Measurements from ENCODE around the gene OR4D11. TPM values are rescaled to one million over a fixed set of nuclear protein-coding genes. Genes with fewer than 3 reads are reported as not detected.
"Not testable (repeated sequence)": the region's sequence is repeated elsewhere in the genome, so short reads cannot be mapped to it uniquely, and the experiment has no call there.

The OR4D11 gene
- total and polyA plus RNA-seq, 7 donors: not detected

DNA sequence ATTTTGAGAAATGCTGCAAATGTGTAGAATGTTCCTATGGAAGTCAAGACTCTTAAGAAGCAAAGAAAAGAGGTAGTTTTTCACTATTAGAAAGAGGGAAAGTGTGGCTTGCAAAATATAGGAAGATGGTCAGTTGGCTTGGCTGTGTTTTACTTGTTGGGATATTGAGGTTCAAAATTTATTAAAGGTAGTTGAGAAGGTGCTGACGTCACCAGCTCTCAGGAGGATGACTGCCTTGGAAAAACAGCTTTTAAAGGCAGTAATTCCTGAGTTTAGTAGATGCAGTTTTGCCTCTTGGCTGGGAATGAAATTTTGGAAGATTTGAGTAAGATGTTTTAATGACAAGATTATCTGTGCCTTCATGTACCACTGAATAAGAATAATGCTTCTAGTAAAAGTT is 8.3 kb downstream of the OR4D11 start:
- TF ChIP-seq POLR2AphosphoS5 (IDR thresholded peaks at IDR 0.05) (no peak), EP300 (IDR thresholded peaks at IDR 0.05) (no peak), POLR2A (IDR thresholded peaks at IDR 0.05) (no peak)
- TF ChIP-seq, protein P1, sequence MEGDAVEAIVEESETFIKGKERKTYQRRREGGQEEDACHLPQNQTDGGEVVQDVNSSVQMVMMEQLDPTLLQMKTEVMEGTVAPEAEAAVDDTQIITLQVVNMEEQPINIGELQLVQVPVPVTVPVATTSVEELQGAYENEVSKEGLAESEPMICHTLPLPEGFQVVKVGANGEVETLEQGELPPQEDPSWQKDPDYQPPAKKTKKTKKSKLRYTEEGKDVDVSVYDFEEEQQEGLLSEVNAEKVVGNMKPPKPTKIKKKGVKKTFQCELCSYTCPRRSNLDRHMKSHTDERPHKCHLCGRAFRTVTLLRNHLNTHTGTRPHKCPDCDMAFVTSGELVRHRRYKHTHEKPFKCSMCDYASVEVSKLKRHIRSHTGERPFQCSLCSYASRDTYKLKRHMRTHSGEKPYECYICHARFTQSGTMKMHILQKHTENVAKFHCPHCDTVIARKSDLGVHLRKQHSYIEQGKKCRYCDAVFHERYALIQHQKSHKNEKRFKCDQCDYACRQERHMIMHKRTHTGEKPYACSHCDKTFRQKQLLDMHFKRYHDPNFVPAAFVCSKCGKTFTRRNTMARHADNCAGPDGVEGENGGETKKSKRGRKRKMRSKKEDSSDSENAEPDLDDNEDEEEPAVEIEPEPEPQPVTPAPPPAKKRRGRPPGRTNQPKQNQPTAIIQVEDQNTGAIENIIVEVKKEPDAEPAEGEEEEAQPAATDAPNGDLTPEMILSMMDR (IDR thresholded peaks at IDR 0.05): no peak
- Histone ChIP-seq H3K27me3 (peaks cover 0 to 5% (median 0%) of the 10 kb centered on the region in 3 donors), H3K4me3 (no peak overlapping the region), H3K27ac (no peak overlapping the region), H3K36me3 (no peaks in the 10 kb centered on the region), H3K9me3 (no peaks in the 10 kb centered on the region), H3K4me1 (no peaks in the 10 kb centered on the region)
- intact Hi-C loops (cut with DNase I): no loop called here
- DNase-seq: no peak
- 62 to 79% methylated on average over 1 of the region's 1 CpG for WGBS, 2 donors

DNA sequence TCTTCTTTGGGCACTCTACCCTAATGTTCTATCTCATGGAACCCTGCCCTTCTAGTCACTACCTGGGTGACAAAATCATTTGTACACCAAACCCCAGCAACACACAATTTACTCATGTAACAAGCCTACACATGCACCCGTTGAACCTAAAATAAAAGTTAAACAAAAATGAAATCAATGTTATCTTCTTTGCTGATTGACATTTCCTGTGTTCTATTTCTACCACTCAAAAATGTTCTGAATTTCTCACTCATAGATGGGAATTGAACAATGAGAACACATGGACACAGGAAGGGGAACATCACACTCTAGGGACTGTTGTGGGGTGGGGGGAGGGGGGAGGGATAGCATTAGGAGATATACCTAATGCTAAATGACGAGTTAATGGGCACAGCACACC is 16.8 kb downstream of the OR4D11 start:
- H3K4me1 ChIP-seq; H3K36me3 ChIP-seq; H3K27ac ChIP-seq; intact Hi-C loops (cut with DNase I); H3K27me3 ChIP-seq; DNase-seq; H3K4me3 ChIP-seq; H3K9me3 ChIP-seq: not testable (repeated sequence)
- 56 to 72% methylated on average over 2 of the region's 2 CpGs for WGBS, 2 donors

DNA sequence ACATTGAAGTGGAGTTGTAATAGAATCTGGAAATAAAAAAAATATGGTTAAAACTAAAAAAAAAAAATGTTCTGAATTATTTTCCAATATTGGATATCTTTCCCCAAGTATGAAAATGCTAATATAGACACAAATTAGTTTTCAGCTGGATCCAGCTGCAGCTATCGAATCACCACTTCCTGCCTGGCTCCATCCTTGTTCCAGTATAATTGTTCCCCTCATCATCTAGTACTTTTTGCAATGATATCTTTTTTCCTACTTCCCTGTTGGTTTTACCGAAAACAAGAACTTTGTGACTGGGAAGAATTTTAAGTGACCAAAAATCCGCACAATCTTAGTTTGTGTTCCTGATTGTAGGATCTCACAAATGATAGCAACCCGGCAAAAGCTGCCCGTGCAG is 17.4 kb downstream of the OR4D11 start:
- H3K9me3 ChIP-seq: no peaks in the 10 kb centered on the region
- H3K27me3 ChIP-seq: no peaks in the 10 kb centered on the region
- no peak for TF ChIP-seq POLR2AphosphoS5 (IDR thresholded peaks at IDR 0.05)
- TF ChIP-seq EP300 (IDR thresholded peaks at IDR 0.05): no peak
- TF ChIP-seq, protein P1 (IDR thresholded peaks at IDR 0.05): no peak
- no peak for TF ChIP-seq POLR2A (IDR thresholded peaks at IDR 0.05)
- WGBS, 2 donors: 82 to 84% methylated on average over 5 of the region's 5 CpGs
- H3K4me1 ChIP-seq: no peaks in the 10 kb centered on the region
- no peaks in the 10 kb centered on the region for H3K36me3 ChIP-seq
- no peak overlapping the region for H3K4me3 ChIP-seq
- H3K27ac ChIP-seq: no peak overlapping the region
- no peak for DNase-seq
- intact Hi-C loops (cut with DNase I): no loop called here

DNA sequence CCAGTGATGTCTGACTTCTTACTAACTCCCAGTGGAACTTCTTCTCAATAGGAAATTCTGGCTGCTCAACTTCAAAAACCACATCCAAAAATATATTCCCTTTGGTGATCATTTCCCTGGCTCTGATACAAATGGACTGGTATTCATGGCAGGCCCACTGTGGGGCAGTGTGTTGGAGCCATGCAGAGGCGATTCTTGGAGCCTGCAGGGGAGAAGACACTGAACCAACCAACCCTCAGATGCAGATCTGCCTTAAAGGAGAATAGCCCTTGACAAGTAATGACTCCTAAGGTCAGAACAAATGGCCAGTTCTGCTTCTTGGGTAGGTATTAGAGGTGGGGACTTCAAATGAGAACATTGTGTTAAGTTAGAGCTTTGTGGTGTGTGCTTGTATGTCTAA is 20.2 kb downstream of the OR4D11 start:
- TF ChIP-seq, protein P1 (IDR thresholded peaks at IDR 0.05): no peak
- no peak for TF ChIP-seq EP300 (IDR thresholded peaks at IDR 0.05)
- TF ChIP-seq POLR2A (IDR thresholded peaks at IDR 0.05): no peak
- TF ChIP-seq POLR2AphosphoS5 (IDR thresholded peaks at IDR 0.05): no peak
- intact Hi-C loops (cut with DNase I): no loop called here
- Histone ChIP-seq H3K4me1 (no peaks in the 10 kb centered on the region), H3K27ac (no peak overlapping the region), H3K27me3 (no peaks in the 10 kb centered on the region), H3K36me3 (no peaks in the 10 kb centered on the region), H3K4me3 (no peak overlapping the region), H3K9me3 (no peaks in the 10 kb centered on the region)
- no peak for DNase-seq
- 26 to 50% methylated on average over 1 of the region's 1 CpG for WGBS, 2 donors

GRCh38 chr11:59528711-59529110 is 25.3 kb downstream of the OR4D11 start:
- Histone ChIP-seq H3K4me3 (no peak overlapping the region), H3K27me3 (no peaks in the 10 kb centered on the region), H3K27ac (no peak overlapping the region), H3K36me3 (no peaks in the 10 kb centered on the region), H3K9me3 (no peaks in the 10 kb centered on the region), H3K4me1 (no peaks in the 10 kb centered on the region)
- intact Hi-C loops (cut with DNase I): no loop called here
- 70 to 83% methylated on average over 7 of the region's 7 CpGs for WGBS, 2 donors
- TF ChIP-seq POLR2AphosphoS5 (IDR thresholded peaks at IDR 0.05): no peak
- TF ChIP-seq POLR2A (IDR thresholded peaks at IDR 0.05): no peak
- no peak for DNase-seq

DNA sequence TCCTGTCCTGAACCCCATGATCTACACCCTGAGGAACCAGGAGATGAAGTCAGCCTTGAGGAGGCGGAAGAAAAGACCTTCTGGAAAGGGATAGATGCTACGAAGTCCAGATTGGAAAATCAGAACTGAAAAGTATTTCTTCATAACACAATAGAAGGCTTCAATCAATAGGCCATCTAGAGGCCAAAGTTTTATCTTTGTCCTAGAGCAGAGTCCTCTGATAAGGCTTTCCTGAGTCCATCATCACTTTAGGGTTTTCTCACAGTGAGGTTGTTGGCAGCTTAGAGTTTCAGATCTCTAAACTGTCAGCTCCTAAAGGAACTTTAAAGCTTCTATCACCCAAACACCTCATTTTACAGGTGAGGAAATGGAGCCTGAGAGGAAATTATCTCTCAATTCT is 29.2 kb downstream of the OR4D11 start:
- H3K27ac ChIP-seq: no peak overlapping the region
- no peaks in the 10 kb centered on the region for H3K9me3 ChIP-seq
- no peak for DNase-seq
- H3K27me3 ChIP-seq: no peaks in the 10 kb centered on the region
- WGBS, 2 donors: 83 to 85% methylated on average over 2 of the region's 2 CpGs
- TF ChIP-seq, protein P1 (IDR thresholded peaks at IDR 0.05): no peak
- TF ChIP-seq POLR2AphosphoS5 (IDR thresholded peaks at IDR 0.05) (no peak), EP300 (IDR thresholded peaks at IDR 0.05) (no peak), POLR2A (IDR thresholded peaks at IDR 0.05) (no peak)
- no peaks in the 10 kb centered on the region for H3K36me3 ChIP-seq
- H3K4me3 ChIP-seq: no peak overlapping the region
- peaks cover 0 to 7% (median 2%) of the 10 kb centered on the region in 4 donors for H3K4me1 ChIP-seq
- intact Hi-C loops (cut with DNase I): loop anchor here (10.0 kb wide), 1 partner anchor 272 kb away; no protein-coding TSS in a partner anchor

Data from sigmoid colon (tissue), 7 donors.